Glomerular visceral epithelial cell (primary cell): Measurements from ENCODE around the gene CCL1.
"Not testable (repeated sequence)": the region's sequence is repeated elsewhere in the genome, so short reads cannot be mapped to it uniquely, and the experiment has no call there.

Experiments
- DNase-seq: peaks from one replicate; pipeline ENCODE4 v3.0.0-alpha.2; 2016; ENCODE audit errors: extremely low spot score

The CCL1 gene

DNA sequence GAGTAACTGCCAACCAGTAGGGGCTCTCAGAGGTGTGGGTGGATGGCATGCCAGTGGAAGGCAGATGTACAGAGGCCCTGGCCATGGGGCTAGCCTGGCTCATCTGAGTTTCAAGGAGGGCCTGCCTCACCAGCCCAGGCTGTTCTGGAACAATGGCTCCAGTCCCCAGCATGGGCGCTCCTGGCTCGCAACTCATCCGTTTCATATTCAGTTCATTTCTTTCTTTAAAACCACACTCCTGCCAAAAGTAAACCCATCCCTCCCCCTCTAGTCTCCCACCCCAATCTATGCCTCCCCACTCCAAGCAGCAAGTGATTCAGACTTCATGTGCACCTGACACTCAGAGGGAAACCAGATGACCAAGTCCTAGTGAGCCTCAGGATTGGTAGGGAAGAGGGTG is 4.4 kb downstream of the CCL1 start:
- DNase-seq: no peak

DNA sequence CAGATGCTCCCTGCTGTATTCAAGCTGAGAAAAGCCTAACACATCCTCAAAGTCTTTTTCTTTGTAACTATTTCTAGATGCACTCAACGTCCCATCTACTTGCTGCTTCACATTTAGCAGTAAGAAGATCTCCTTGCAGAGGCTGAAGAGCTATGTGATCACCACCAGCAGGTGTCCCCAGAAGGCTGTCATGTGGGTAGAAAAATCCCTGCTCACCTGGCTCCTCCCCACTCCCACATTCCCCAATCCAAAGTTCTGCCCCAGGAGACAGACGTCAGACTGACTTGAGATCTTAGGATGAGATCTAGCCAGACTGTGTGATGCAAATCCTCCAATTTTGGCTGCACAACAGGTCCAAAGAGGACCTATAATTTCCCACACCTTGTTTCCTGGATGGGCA is 5.6 kb downstream of the CCL1 start:
- no peak for DNase-seq

DNA sequence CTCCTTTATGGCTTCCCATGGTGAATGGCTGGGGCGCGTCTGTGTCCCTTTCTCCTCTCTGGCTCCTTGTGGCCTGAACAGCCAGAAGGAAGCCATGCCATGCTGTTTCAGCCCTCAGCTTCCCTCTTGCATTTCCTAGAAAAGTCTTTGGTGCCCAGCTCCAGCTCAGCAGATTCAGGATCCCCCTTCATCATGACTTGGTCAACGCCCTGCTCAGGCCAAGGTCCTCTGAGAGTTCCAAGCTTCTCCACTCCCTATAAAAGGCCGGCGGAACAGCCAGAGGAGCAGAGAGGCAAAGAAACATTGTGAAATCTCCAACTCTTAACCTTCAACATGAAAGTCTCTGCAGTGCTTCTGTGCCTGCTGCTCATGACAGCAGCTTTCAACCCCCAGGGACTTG is 6.8 kb downstream of the CCL1 start, which contains the start of gene CCL13:
Gene CCL13 (plus strand): TSS at position 287 of the 400 bp plus-strand sequence. CDS start 47 bp downstream, at position 334.
- no peak for DNase-seq

DNA sequence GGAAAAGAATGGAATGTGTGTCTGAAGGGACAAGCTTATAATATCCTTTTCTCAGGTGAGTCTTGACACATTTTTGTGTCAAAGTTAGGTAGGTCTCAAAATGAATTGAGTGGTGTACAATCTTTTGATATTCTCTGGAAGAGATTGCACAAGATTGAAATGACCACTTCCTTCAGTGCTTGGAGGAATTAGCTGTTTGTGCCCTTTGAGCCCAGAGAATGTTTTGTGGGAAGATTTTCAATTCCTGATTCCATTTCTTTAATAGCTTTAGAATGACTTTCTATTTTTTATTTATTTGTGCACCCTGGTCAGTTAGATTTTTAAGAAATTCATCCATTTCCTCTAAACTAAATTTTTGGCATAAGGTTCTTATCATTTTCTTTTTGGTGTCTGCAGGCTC is 8.4 kb downstream of the CCL1 start:
- no peak for DNase-seq

DNA sequence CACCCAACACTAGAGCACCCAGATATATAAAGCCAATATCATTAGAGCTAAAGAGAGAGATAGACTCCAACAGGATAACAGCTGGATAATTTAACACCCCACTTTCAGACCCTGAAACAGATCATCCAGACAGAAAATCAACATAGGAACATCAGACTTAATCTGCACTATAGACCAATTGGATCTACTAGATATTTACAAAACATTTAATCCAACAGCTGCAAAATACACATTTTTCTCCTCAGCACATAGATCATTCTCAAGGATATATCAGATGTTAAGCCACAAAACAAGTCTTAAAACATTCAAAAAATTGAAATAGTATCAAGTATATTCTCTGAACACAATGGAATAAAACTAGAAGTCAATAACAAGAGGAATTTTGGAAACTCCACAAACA is 10.8 kb downstream of the CCL1 start:
- DNase-seq: no peak

DNA sequence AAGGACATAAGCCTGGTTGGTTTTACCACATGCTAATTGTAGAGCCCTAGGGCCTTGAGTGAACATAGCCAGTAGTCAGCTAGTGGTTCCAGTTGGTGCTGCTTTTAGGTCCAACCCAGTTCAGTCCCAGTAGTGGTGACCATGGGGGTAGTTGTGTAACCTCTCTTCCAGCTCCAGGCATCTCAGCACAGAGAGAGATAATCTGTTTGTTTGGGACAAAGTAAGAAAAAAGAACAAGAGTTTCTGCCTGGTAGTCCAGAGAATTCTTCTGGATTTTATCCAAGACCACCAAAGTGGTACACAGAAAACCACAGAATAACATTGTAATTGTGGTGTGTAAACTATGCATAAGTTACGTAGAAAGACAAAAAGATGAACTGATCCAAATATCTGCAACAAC is 11.9 kb downstream of the CCL1 start:
- no peak for DNase-seq

DNA sequence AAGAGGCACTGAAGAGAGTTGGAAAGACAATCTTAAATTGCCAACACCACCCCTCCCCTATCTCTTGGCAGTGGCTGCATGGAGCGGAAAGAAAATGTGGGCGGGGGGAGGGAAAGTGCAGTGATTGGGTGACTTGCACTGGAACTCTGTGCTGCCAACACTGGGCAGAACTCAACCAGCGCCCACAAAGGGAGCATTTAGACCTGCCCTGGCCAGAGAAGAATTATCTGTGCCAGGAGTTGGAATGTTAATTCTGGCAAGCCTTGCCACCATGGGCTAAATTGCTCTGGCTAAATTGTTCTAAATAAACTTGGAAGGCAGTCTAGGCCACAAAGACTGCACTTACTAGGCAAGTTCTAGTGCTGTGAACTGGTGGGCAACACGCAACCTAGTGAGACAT is 13.3 kb downstream of the CCL1 start:
- DNase-seq: no peak

DNA sequence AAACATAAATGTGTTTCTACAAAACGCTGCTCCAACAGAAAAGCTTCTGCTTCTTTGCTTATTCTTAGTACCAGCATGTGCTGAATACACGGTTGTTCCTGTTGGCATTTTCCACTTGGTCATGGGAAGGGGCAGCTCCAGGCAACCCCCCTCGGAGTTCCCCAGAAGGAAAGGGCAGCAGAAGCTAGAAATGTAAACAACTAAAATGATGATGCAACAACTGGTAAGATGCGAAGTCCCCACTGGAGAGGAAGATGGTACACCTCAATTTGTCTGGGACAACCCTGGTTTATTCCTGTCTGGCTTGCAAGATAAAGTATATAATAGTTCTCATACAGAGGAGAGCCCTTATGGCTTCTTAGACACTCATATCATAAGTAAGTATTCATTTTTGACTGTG is 16.0 kb downstream of the CCL1 start:
- no peak for DNase-seq

DNA sequence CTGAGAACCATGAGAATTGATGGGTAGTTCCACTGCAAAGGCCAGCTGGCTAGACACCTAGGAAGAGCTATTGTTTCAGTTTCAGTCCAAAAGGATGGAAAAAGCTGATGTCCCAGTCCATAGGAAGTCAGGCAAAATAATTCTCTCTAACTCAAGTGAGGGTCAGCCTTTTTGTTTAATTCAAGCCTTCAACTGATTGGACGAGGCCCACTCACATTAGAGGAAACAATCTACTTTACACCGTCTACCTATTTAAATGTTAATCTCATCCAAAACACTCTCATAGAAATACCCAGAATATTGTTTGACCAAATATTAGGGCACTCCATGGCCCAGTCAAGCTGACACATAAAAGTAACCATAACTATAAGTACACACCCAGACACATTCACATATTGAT is 21.1 kb downstream of the CCL1 start:
- no peak for DNase-seq

DNA sequence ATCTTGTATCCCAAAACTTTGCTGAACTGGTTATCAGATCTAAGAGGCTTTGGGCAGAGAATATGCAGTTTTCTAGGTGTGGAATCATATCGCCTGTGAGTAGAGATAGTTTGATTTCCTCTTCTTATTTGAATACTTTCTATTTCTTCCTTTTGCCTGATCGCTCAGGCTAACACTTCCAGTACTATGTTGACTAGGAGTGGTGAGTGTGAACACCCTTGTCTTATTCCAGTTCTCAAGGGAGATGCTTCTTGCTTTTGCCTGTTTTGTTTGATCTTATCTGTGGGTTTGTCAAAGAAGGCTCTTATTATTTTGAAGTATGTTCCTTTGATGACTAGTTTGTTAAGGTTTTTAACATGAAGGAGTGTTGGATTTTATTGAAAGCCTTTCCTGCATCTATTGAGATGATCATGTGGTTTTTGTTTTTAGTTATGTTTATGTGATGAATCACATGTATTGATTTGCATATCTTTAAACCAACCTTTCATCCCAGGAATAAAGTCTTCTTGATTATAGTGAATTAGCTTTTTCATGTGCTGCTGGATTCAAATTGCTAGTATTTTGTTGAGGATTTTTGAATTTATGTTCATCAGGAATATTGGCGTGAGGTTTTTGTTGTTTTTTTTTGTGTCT is 23.8 kb downstream of the CCL1 start:
- DNase-seq: no peak

DNA sequence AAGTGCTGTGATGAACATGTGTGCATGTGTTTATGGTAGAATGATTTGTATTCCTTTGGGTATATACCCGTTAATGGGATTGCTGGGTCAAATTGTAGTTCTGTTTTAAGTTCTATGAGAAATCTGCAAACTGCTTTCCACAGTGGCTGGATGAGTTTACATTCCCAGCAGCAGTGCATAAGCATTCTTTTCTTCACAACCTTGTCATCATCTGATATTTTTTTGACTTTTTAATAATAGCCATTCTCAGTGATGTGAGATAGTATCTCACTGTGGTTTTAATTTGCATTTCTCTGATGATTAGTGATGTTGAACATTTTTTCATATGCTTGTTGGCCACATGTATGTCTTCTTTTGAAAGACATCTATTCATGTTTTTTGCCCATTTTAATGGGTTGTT is 25.3 kb downstream of the CCL1 start:
- DNase-seq: no peak

DNA sequence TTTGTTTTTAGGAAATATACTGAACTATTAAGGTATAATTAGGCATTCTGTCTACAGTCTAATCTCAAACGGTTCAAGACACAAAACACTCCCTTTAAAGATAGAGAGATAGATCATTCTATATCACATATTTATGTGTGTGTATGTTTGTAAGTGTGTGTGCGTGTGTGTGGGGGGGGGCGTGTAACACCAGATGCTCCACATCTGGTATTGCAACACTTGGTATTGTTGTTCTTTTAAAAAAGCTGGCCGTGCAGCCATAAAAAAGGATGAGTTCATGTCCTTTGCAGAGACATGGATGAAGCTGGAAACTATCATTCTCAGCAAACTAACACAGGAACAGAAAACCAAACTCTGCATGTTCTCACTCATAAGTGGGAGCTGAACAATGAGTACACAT is 35.5 kb downstream of the CCL1 start:
- not testable (repeated sequence) for DNase-seq

DNA sequence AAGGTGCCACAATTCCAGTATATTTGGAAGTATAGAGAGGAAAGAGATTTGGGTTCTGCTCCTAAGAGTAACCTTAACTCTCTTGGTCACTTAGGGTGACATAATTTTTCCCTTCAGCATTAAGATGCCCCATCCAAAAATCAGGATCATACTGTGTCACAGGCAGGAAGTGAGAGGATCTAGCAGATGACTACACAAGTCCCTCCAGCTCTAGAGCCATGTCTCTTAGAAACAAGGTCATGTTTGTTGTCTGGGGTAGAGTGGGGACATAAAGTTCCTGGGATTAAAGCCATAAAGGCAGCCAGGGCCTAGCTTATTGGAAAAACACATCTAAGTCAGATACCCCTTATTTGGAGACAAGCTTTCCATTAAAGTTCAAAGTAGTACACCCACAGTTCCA is 41.1 kb downstream of the CCL1 start:
- no peak for DNase-seq

DNA sequence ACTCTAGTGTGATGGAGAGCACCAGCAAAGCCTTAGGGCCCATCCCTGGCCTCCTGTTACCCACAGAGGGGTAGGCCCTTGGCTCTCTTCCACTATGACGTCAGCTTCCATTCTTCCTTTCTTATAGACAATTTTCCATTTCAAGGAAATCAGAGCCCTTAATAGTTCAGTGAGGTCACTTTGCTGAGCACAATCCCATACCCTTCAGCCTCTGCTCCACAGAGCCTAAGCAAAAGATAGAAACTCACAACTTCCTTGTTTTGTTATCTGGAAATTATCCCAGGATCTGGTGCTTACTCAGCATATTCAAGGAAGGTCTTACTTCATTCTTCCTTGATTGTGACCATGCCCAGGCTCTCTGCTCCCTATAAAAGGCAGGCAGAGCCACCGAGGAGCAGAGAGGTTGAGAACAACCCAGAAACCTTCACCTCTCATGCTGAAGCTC is 44.0 kb downstream of the CCL1 start, which contains the start of gene CCL8:
Gene CCL8 (plus strand): TSS at position 397 of the 445 bp plus-strand sequence. CDS start 67 bp downstream, outside the sequence.
- DNase-seq: no peak

DNA sequence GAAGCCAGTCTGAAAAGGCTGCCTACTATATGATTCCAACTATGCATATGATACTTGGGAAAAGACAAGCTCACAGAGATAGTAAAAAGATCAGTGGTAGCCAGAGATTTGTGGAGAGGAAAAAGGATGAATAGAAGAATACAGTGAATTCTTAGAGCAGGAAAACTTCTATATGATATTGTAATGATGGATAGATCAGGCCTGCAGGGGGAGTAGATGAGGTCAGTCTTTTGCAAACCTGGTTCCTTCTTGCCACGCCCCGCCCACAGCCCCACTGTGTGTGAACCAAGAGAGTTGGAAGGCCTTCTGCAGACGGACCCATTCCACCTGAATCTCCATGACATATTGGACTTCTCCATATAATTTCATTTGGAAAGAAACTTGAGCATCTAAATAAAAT is 44.6 kb downstream of the CCL1 start:
- DNase-seq: no peak

DNA sequence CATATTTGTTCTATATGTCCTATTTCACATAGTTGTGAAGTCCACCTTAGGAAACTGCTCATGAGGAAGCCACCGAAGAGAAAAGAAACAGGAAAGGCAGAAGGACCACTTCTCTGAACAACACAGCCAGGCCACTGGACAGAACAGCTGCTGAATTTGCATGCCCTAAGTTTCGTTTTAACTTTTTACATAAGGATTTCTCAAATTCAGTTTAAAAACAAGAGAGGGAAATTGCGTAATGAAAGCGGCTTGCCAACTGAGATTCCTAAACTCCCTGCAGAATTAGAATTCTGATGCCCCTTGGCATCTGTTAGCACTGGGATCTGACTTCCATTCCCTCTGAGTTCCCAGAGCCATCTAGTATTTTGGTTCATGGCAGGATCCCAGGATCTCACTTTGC is 48.8 kb downstream of the CCL1 start:
- DNase-seq: no peak

DNA sequence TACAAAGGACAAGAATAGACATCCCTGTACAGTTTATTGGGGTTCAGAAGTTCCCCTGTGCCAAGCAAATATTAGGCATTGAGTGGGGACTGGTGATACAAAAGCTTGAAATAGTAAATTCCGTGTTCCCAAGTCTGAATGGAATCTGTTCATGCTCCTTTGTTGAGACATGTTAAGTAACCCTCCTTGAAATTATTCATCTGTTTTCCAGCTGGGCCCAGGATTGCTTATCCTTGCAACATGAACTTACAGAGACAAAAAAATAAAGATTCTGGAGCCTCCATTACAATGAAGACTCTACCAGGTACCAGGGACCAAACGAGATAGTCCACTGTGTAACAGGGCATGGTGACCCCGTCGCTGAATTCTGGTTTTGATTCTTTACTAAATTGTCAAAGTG is 49.9 kb downstream of the CCL1 start:
- DNase-seq: no peak

DNA sequence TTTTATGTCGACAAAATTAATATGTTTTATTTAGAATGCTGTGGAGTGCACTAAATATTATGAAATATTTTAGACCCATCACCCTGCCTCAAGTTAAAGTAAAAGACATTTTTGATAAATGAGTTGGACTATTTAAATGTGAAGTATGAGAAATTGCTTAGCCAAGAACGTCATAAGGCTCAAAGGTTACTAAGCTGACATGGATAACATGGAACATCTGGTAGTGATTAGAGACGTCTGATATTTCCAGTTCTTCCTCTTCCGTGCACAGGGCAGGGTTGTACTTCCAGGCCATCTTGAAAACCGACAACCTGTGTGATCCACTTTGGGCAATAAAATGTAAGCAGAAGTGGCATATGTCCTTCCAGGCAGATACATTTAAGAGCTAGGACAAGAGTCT is 51.0 kb downstream of the CCL1 start:
- DNase-seq: no peak

DNA sequence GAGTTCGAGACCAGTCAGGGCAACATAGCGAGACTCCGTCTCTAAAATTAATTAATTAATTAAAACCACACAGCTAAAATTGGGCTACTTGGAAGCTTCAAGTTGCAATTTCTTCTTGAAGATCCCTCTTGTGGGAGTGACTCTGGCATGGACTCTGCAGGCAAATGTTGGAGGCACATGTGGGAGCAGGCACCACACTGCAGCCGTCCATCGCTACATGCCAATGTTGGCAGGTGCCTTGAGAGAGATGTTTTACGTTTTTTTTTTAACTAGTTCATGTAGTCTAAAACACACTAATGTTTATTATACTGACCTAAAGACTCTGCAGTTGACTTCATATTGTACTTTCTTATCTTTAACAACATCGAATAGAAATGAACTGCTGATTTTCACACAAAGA is 51.7 kb downstream of the CCL1 start:
- no peak for DNase-seq
